ENCODE measurements around the gene YTHDF1. TPM values are rescaled to one million over a fixed set of nuclear protein-coding genes. Genes with fewer than 3 reads are reported as not detected.

YTHDF1 gene
- total and polyA plus RNA-seq, 2 donors (not counting 1 experiment from before 2014, with no cell fraction given) = 25.3 to 40.5 TPM

GRCh38 chr20:63246490-63247288 is 30.8 kb upstream of the YTHDF1 start:
- DNase-seq (no peak), ATAC-seq (ENCODE audit: low read depth) (no peak)
- H3K79me2 ChIP-seq (ENCODE audit: control insufficient read depth, insufficient read depth, low read length) = no peaks in the 10 kb centered on the region
- H3K27ac Mint-ChIP-seq = no peak overlapping the region
- ChIA-PET CTCF (interaction anchor here (1.3 kb wide), 1 partner anchor 23 kb away, joined by 5 read pairs; no protein-coding TSS in a partner anchor), POLR2A (interaction anchor here (0.6 kb wide), 1 partner anchor 189 kb away, joined by 3 read pairs; no protein-coding TSS in a partner anchor)
- H3K4me2 ChIP-seq (replicated peaks; ENCODE audit: low read depth, low read length, poor library complexity, severe bottlenecking) = peak overlapping the region; percentile 30
- peaks cover 3 to 5% of the 10 kb centered on the region in 2 donors for H3K4me1 ChIP-seq (ENCODE audit: control insufficient read depth in 2 of 2, insufficient read depth in 2 of 2, low read length in 2 of 2)
- no peak overlapping the region for H3K4me3 ChIP-seq (ENCODE audit: control extremely low read depth in 1 of 5, extremely low read depth in 1 of 5, insufficient read depth in 1 of 5, low read depth in 2 of 5, low read length in 4 of 5)
- H3K9ac ChIP-seq (ENCODE audit: low read length) = no peak overlapping the region
- H3K9me3 Mint-ChIP-seq (ENCODE audit: insufficient read depth) = no peaks in the 10 kb centered on the region
- H3K9me3 ChIP-seq (ENCODE audit: control extremely low read depth in 1 of 3, control insufficient read depth in 2 of 3, insufficient read depth in 1 of 3, low read length in 2 of 3) = no peaks in the 10 kb centered on the region
- H3K4me3 Mint-ChIP-seq = no peak overlapping the region
- peaks cover 0 to 29% (median 4%) of the 10 kb centered on the region in 4 experiments for H3K27me3 ChIP-seq (replicated peaks in 1 of 4; ENCODE audit: control extremely low read depth in 1 of 4, control insufficient read depth in 3 of 4, insufficient read depth in 4 of 4, low read length in 3 of 4)
- H3K27me3 Mint-ChIP-seq = peaks cover 33% of the 10 kb centered on the region
- TF ChIP-seq EZH2 (IDR thresholded peaks at IDR 0.05; ENCODE audit: borderline replicate concordance, insufficient read depth, low read depth, low read length, poor library complexity, severe bottlenecking) (no peak), CTCF (IDR thresholded peaks at IDR 0.05) (no peak)
- H3K4me1 Mint-ChIP-seq = peaks cover 1% of the 10 kb centered on the region
- no peaks in the 10 kb centered on the region for H4K20me1 ChIP-seq (ENCODE audit: control insufficient read depth, insufficient read depth, low read length, poor library complexity, severe bottlenecking)
- WGBS (ENCODE audit: insufficient coverage) = 33% methylated on average over 44 of the region's 50 CpGs
- H3K36me3 ChIP-seq (replicated peaks in 1 of 2; ENCODE audit: control extremely low read depth in 1 of 2, control insufficient read depth in 1 of 2, extremely low read depth in 1 of 2, insufficient read depth in 2 of 2, low read length in 1 of 2) = no peaks in the 10 kb centered on the region
- intact Hi-C loops (cut with micrococcal nuclease) = no loop called here
- no peak overlapping the region for H2AFZ ChIP-seq (ENCODE audit: insufficient read depth, low read depth, low read length, poor library complexity, severe bottlenecking)
- H3K27ac ChIP-seq (ENCODE audit: low read length in 2 of 2) = no peak overlapping the region

GRCh38 chr20:63244468-63244867 is 28.5 kb upstream of the YTHDF1 start:
- Histone ChIP-seq H3K4me2 (replicated peaks; ENCODE audit: low read depth, low read length, poor library complexity, severe bottlenecking) (no peak overlapping the region), H4K20me1 (ENCODE audit: control insufficient read depth, insufficient read depth, low read length, poor library complexity, severe bottlenecking) (no peaks in the 10 kb centered on the region), H3K79me2 (ENCODE audit: control insufficient read depth, insufficient read depth, low read length) (no peaks in the 10 kb centered on the region), H3K27me3 (replicated peaks in 1 of 4; ENCODE audit: control extremely low read depth in 1 of 4, control insufficient read depth in 3 of 4, insufficient read depth in 4 of 4, low read length in 3 of 4) (peaks cover 0 to 23% (median 3%) of the 10 kb centered on the region in 4 experiments), H3K27ac (ENCODE audit: low read length in 2 of 2) (no peak overlapping the region), H3K9ac (ENCODE audit: low read length) (no peak overlapping the region), H3K4me3 (ENCODE audit: control extremely low read depth in 1 of 5, extremely low read depth in 1 of 5, insufficient read depth in 1 of 5, low read depth in 2 of 5, low read length in 4 of 5) (no peak overlapping the region), H3K4me1 (ENCODE audit: control insufficient read depth in 2 of 2, insufficient read depth in 2 of 2, low read length in 2 of 2) (peaks cover 3 to 5% of the 10 kb centered on the region in 2 donors), H3K36me3 (replicated peaks in 1 of 2; ENCODE audit: control extremely low read depth in 1 of 2, control insufficient read depth in 1 of 2, extremely low read depth in 1 of 2, insufficient read depth in 2 of 2, low read length in 1 of 2) (no peaks in the 10 kb centered on the region), H3K9me3 (ENCODE audit: control extremely low read depth in 1 of 3, control insufficient read depth in 2 of 3, insufficient read depth in 1 of 3, low read length in 2 of 3) (no peaks in the 10 kb centered on the region), H2AFZ (ENCODE audit: insufficient read depth, low read depth, low read length, poor library complexity, severe bottlenecking) (no peak overlapping the region)
- 88% methylated on average over 9 of the region's 10 CpGs for WGBS (ENCODE audit: insufficient coverage)
- POLR2A ChIA-PET = no interaction called here
- no peak for DNase-seq
- no peaks in the 10 kb centered on the region for H3K9me3 Mint-ChIP-seq (ENCODE audit: insufficient read depth)
- peaks cover 21% of the 10 kb centered on the region for H3K27me3 Mint-ChIP-seq
- no peaks in the 10 kb centered on the region for H3K4me1 Mint-ChIP-seq
- H3K27ac Mint-ChIP-seq = no peak overlapping the region
- no peak for TF ChIP-seq EZH2 (IDR thresholded peaks at IDR 0.05; ENCODE audit: borderline replicate concordance, insufficient read depth, low read depth, low read length, poor library complexity, severe bottlenecking)
- TF ChIP-seq CTCF (IDR thresholded peaks at IDR 0.05) = no peak
- no peak overlapping the region for H3K4me3 Mint-ChIP-seq
- intact Hi-C loops (cut with micrococcal nuclease) = no loop called here
- CTCF ChIA-PET = no interaction called here
- ATAC-seq (ENCODE audit: low read depth) = no peak
